Nasal cavity respiratory epithelium epithelial cell of viscerocranial mucosa (primary cell): ENCODE data around the gene FAT3. TPM values are rescaled to one million over a fixed set of nuclear protein-coding genes. Genes with fewer than 3 reads are reported as not detected.

ENCODE experiments used
- total RNA-seq: library from RNA; depleted of rRNA; stranded (reverse); fragments of >200 nt; gene quantifications from 2 replicates; pipeline ENCODE4 v1.2.3, GENCODE V29; 2014

FAT3 gene
- total RNA-seq, result 0.07 TPM in 1 of 2 replicates, not detected in the other

GRCh38 chr11:92224407-92225124 is at the start of gene FAT3:
Gene FAT3, plus strand, starts transcription at chr11:92224818. Its CDS starts 127,295 bp downstream, at chr11:92352113.

